IMR-90 (cell line): ENCODE results near the gene TCF7L2. TPM values are rescaled to one million over a fixed set of nuclear protein-coding genes. Genes with fewer than 3 reads are reported as not detected.

Experiments
- ATAC-seq: fragments of 200-7000 bp; cut with Tn5 transposase; 2 replicates; pipeline ENCODE4 v1.9.1; 2020; ENCODE audit warnings: low read depth, mild to moderate bottlenecking, moderate library complexity
- BruUV-seq: library from RNA; stranded (reverse); fragments of 400-500 nt; replicated peaks from 2 replicates; lab custom pipeline; 2021; lab: Mats Ljungman, UMichigan
- CTCF ChIA-PET: fragments of 300-600 bp; formaldehyde crosslinking; extraction: SDS; loops from one replicate; lab custom pipeline; 2021; ENCODE audit warnings: antibody characterized with exemption; lab: Yijun Ruan, JAX
- POLR2A ChIA-PET: fragments of 300-600 bp; sonication (Branson Sonifier 250); formaldehyde crosslinking; loops from one replicate; lab custom pipeline; 2022; ENCODE audit warnings: antibody characterized with exemption; ENCODE audit not compliant: unreplicated experiment; lab: Charles Lee
- DNase-seq: peaks from one replicate; pipeline ENCODE4 v3.0.0; 2013
- H2AFZ ChIP-seq: replicated peaks from 2 replicates; pipeline ENCODE3; 2013; ENCODE audit warnings: low read length, mild to moderate bottlenecking; ENCODE audit not compliant: poor library complexity
- H2AK5ac ChIP-seq: 2 replicates; pipeline ENCODE4 v1.6.1; 2013; ENCODE audit warnings: low read depth, low read length, inconsistent platforms
- H2AK9ac ChIP-seq: replicated peaks from 2 replicates; pipeline ENCODE3; 2013; ENCODE audit warnings: mild to moderate bottlenecking, low read depth, low read length, moderate library complexity; ENCODE audit not compliant: poor library complexity
- H2BK120ac ChIP-seq: 2 replicates; pipeline ENCODE4 v1.6.1; 2013; ENCODE audit warnings: low read depth, low read length, inconsistent platforms
- H2BK15ac ChIP-seq: 3 replicates; pipeline ENCODE4 v1.6.1; 2013; ENCODE audit warnings: low read depth, low read length, inconsistent platforms
- H2BK20ac ChIP-seq: 2 replicates; pipeline ENCODE4 v1.6.1; 2013; ENCODE audit warnings: low read depth, mild to moderate bottlenecking, inconsistent platforms, low read length, moderate library complexity
- H2BK5ac ChIP-seq: 2 replicates; pipeline ENCODE4 v1.6.1; 2013; ENCODE audit warnings: mild to moderate bottlenecking, low read depth, low read length, inconsistent platforms; ENCODE audit not compliant: poor library complexity, severe bottlenecking
- H3K14ac ChIP-seq: replicated peaks from 2 replicates; pipeline ENCODE4 v1.6.1; 2013; ENCODE audit warnings: low read depth, low read length, inconsistent platforms
- H3K18ac ChIP-seq: 2 replicates; pipeline ENCODE4 v1.6.1; 2013; ENCODE audit warnings: low read depth, low read length, control low read depth
- H3K23ac ChIP-seq: 2 replicates; pipeline ENCODE4 v1.6.1; 2013; ENCODE audit warnings: low read depth, low read length, inconsistent platforms
- H3K27ac ChIP-seq: 2 replicates; pipeline ENCODE4 v1.5.1; 2013; ENCODE audit warnings: mild to moderate bottlenecking, control low read depth, low read length; ENCODE audit not compliant: insufficient read depth
- H3K27me3 ChIP-seq: 2 replicates; pipeline ENCODE4 v1.6.1; 2013; ENCODE audit warnings: low read length; ENCODE audit not compliant: control insufficient read depth, insufficient read depth
- H3K36me3 ChIP-seq: 2 replicates; pipeline ENCODE4 v1.6.1; 2013; ENCODE audit warnings: low read length, mixed read lengths; ENCODE audit not compliant: control insufficient read depth, insufficient read depth
- H3K4ac ChIP-seq: 2 replicates; pipeline ENCODE4 v1.6.1; 2013; ENCODE audit warnings: low read depth, low read length, inconsistent platforms
- H3K4me1 ChIP-seq: 2 replicates; pipeline ENCODE4 v1.6.1; 2013; ENCODE audit warnings: low read length, mixed read lengths; ENCODE audit not compliant: control insufficient read depth, insufficient read depth
- H3K4me2 ChIP-seq: 2 replicates; pipeline ENCODE4 v1.6.1; 2013; ENCODE audit warnings: low read depth, mild to moderate bottlenecking, control low read depth, low read length, moderate library complexity
- H3K4me3 ChIP-seq: 2 replicates; pipeline ENCODE4 v1.5.1; 2013; ENCODE audit warnings: low read depth, mild to moderate bottlenecking, control low read depth, low read length, moderate library complexity; ENCODE audit not compliant: insufficient read depth
- H3K56ac ChIP-seq: 2 replicates; pipeline ENCODE4 v1.6.1; 2013; ENCODE audit warnings: low read length, inconsistent platforms; ENCODE audit not compliant: insufficient read depth; ENCODE audit errors: extremely low read depth
- H3K79me1 ChIP-seq, 2 experiments: 2 replicates each; pipeline ENCODE4 v1.6.1; 2013; ENCODE audit warnings: low read length in 2 of 2, inconsistent platforms in 1 of 2, low read depth in 1 of 2
- H3K9ac ChIP-seq: 2 replicates; pipeline ENCODE4 v1.6.1; 2013; ENCODE audit warnings: low read depth, low read length, control low read depth
- H3K9me1 ChIP-seq: 2 replicates; pipeline ENCODE4 v1.6.1; 2013; ENCODE audit warnings: low read length, inconsistent platforms; ENCODE audit not compliant: insufficient read depth
- H3K9me3 ChIP-seq: 2 replicates; pipeline ENCODE4 v1.6.1; 2013; ENCODE audit warnings: low read length; ENCODE audit not compliant: control insufficient read depth, insufficient read depth
- H4K20me1 ChIP-seq: 2 replicates; pipeline ENCODE4 v1.6.1; 2013; ENCODE audit warnings: low read length, inconsistent platforms; ENCODE audit not compliant: insufficient read depth
- H4K5ac ChIP-seq: 2 replicates; pipeline ENCODE4 v1.6.1; 2013; ENCODE audit warnings: mild to moderate bottlenecking, low read depth, low read length, control low read depth
- H4K8ac ChIP-seq, 2 experiments: 2 replicates each; pipeline ENCODE4 v1.6.1; 2013; ENCODE audit warnings: low read depth in 2 of 2, low read length in 2 of 2, control low read depth in 1 of 2, inconsistent platforms in 1 of 2
- H4K91ac ChIP-seq: 2 replicates; pipeline ENCODE4 v1.6.1; 2013; ENCODE audit warnings: low read depth, low read length, inconsistent platforms; ENCODE audit not compliant: insufficient read depth
- BHLHE40 ChIP-seq: fragments of 150-350 bp; IDR thresholded peaks from 2 replicates; pipeline ENCODE4 v1.6.1; 2016; ENCODE audit warnings: mild to moderate bottlenecking, low read depth, low read length
- CEBPB ChIP-seq: IDR thresholded peaks from 2 replicates; pipeline ENCODE4 v1.6.1; 2012; ENCODE audit warnings: low read depth, low read length, improper control_type of control experiment
- MXI1 ChIP-seq: IDR thresholded peaks from 2 replicates; pipeline ENCODE4 v1.6.1; 2012; ENCODE audit warnings: low read depth, mild to moderate bottlenecking, low read length, moderate library complexity, borderline replicate concordance
- RAD21 ChIP-seq: IDR thresholded peaks from 2 replicates; pipeline ENCODE4 v1.6.1; 2012; ENCODE audit warnings: low read length, improper control_type of control experiment
- RFX5 ChIP-seq: IDR thresholded peaks from 2 replicates; pipeline ENCODE4 v1.8.0; 2012; ENCODE audit warnings: low read depth, mild to moderate bottlenecking, low read length, moderate library complexity
- WGBS, 2 experiments: methylation state at CpG; one replicate each; pipeline versions ENCODE4 v1.1.5 to v1.1.7; 2013; ENCODE audit warnings: missing lambda C conversion rate in 2 of 2; ENCODE audit not compliant: insufficient read length in 1 of 2; ENCODE audit errors: extremely low coverage in 2 of 2; 5-methylcytosine and 5-hydroxymethylcytosine counted together
- dilution Hi-C: fragments of 300-500 bp; cut with HindIII; formaldehyde crosslinking; loops from one replicate; pipeline ENCODE4 v1.14.3; 2018; ENCODE audit warnings: low sequenced_read_pairs; ENCODE audit not compliant: unreplicated experiment
- in situ Hi-C: fragments of 300-500 bp; cut with MboI; formaldehyde crosslinking; loops from 3 replicates; pipeline ENCODE4 v1.14.3; 2019; ENCODE audit warnings: low sequenced_read_pairs, inconsistent platforms, mixed read lengths
- intact Hi-C: fragments of 100-400 bp; cut with micrococcal nuclease; formaldehyde crosslinking; loops from 2 replicates; pipeline ENCODE4 v1.10.0; 2022
- polyA plus RNA-seq, 3 experiments: library from polyadenylated mRNA; depleted of rRNA; stranded (reverse); fragments of >200 nt; gene quantifications; 2 replicates each; pipeline ENCODE4 v1.2.3, GENCODE V29; 2012; ENCODE audit warnings: low replicate concordance in 1 of 3
- total RNA-seq: library from RNA; depleted of rRNA; stranded (reverse); fragments of >200 nt; gene quantifications from 2 replicates; pipeline ENCODE4 v1.2.3, GENCODE V29; 2012
- TF ChIP-seq, protein P1 (sequence below): fragments of 150-350 bp; IDR thresholded peaks from 2 replicates; pipeline ENCODE4 v1.6.1; 2016; ENCODE audit warnings: low read depth, mild to moderate bottlenecking, low read length, moderate library complexity, borderline replicate concordance

TCF7L2 gene
- total and polyA plus RNA-seq, 2 of the 4 experiments (the other 2 are of a cell fraction): 1.3 to 12.2 TPM

DNA sequence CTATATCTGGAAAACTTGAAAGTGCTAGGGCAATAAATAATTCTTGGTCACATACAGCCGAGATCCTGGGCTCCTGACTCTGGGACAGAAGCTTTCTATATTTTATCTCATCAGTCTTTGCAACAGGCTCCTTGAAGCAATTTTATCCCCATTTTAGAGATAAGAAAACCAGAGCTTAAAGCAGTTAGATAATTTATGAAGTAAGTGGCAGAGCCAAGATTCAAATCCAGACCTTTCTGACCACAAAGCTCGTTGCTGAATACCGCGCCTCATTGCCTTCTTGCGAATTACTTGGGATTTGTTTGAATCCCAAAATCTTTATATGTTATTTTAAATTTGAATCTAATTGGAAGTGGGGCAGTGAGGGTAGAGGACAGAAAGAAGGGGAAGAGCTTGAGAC lies 106.0 kb downstream of the TCF7L2 start:
- H3K4me3 ChIP-seq: no peak overlapping the region
- dilution Hi-C loops: no loop called here
- H2BK120ac ChIP-seq: peak overlapping the region; percentile 78
- no CpG with 5 or more reads among the region's 5 CpGs for WGBS, 2 experiments
- peak; percentile 32 for DNase-seq
- no peak overlapping the region for H2AK5ac ChIP-seq
- H3K18ac ChIP-seq: peak overlapping the region; percentile 55; the same call in 1 of the 2 replicates
- H3K27me3 ChIP-seq: no peaks in the 10 kb centered on the region
- peak overlapping the region; percentile 72 for H3K14ac ChIP-seq
- no peak overlapping the region for H3K9ac ChIP-seq
- peaks cover 17% of the 10 kb centered on the region for H3K9me1 ChIP-seq
- no peak overlapping the region for H4K5ac ChIP-seq
- H2AK9ac ChIP-seq: no peak overlapping the region
- H3K4ac ChIP-seq: peak overlapping the region; percentile 75
- H3K4me2 ChIP-seq: no peak overlapping the region
- H3K36me3 ChIP-seq: peaks cover 1% of the 10 kb centered on the region; the same call in 1 of the 2 replicates
- H2BK5ac ChIP-seq: peak overlapping the region; percentile 31
- peaks cover 41 to 85% of the 10 kb centered on the region in 2 experiments for H3K79me1 ChIP-seq
- H3K23ac ChIP-seq: peak overlapping the region; percentile 19; the same call in 1 of the 2 replicates
- ChIA-PET POLR2A (no interaction called here), CTCF (interaction anchor here (0.6 kb wide), 1 partner anchor 8 kb away, joined by 3 read pairs; no protein-coding TSS in a partner anchor)
- no peaks in the 10 kb centered on the region for H3K9me3 ChIP-seq
- intact Hi-C loops: loop anchor here (10.0 kb wide), 1 partner anchor 329 kb away; no protein-coding TSS in a partner anchor
- peak overlapping the region; percentile 45 for H2BK20ac ChIP-seq
- no TSS peak for BruUV-seq
- H2AFZ ChIP-seq: no peak overlapping the region
- peaks cover 10% of the 10 kb centered on the region; the same call in 1 of the 2 replicates for H4K20me1 ChIP-seq
- in situ Hi-C loops: no loop called here
- peak overlapping the region; percentile 72; the same call in 1 of the 2 replicates for H3K27ac ChIP-seq
- peaks cover 31% of the 10 kb centered on the region for H3K4me1 ChIP-seq
- ATAC-seq: no peak
- peak overlapping the region; percentile 82 for H4K91ac ChIP-seq
- TF ChIP-seq RFX5: no peak
- TF ChIP-seq RAD21: no peak
- TF ChIP-seq MXI1: no peak
- no peak for TF ChIP-seq CEBPB
- TF ChIP-seq, protein P1, sequence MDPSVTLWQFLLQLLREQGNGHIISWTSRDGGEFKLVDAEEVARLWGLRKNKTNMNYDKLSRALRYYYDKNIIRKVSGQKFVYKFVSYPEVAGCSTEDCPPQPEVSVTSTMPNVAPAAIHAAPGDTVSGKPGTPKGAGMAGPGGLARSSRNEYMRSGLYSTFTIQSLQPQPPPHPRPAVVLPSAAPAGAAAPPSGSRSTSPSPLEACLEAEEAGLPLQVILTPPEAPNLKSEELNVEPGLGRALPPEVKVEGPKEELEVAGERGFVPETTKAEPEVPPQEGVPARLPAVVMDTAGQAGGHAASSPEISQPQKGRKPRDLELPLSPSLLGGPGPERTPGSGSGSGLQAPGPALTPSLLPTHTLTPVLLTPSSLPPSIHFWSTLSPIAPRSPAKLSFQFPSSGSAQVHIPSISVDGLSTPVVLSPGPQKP: no peak
- no peak for TF ChIP-seq BHLHE40
- H2BK15ac ChIP-seq: peak overlapping the region; percentile 43; the same call in 2 of the 3 replicates
- peak overlapping the region; percentile 42 to 66; a peak in 3 of 4 replicates for H4K8ac ChIP-seq
- H3K56ac ChIP-seq: peak overlapping the region; percentile 59; the same call in 1 of the 2 replicates
